GM23248 (cell line): ENCODE results near the gene USP36.

ENCODE experiments used
- EZH2 ChIP-seq: fragments of 200-600 bp; sonication (generic); IDR thresholded peaks from 2 replicates; pipeline ENCODE4 v1.6.1; 2018; ENCODE audit warnings: antibody characterized with exemption, mild to moderate bottlenecking; ENCODE audit not compliant: insufficient read depth, poor library complexity, severe bottlenecking
- EZH2phosphoT487 ChIP-seq: fragments of 200-600 bp; sonication (generic); IDR thresholded peaks from 2 replicates; pipeline ENCODE4 v1.6.1; 2018; ENCODE audit warnings: antibody characterized with exemption, moderate library complexity, mild to moderate bottlenecking, low read depth; ENCODE audit not compliant: insufficient read depth

- TF ChIP-seq EZH2 (no peak), EZH2phosphoT487 (peak; percentile 76; the same call in 1 of the 2 replicates)
Measured at GRCh38 chr17:78879635-78880186, 39.1 kb upstream of the USP36 start.
